Progenitor cell of endocrine pancreas (in vitro differentiated cells): ENCODE results near the gene FARS2. TPM values are rescaled to one million over a fixed set of nuclear protein-coding genes. Genes with fewer than 3 reads are reported as not detected.

Experiments used
- DNase-seq: peaks from one replicate; pipeline ENCODE4 v3.0.0; 2021; ENCODE audit warnings: low spot score; ENCODE audit not compliant: unreplicated experiment
- H3K27ac Mint-ChIP-seq: 2 replicates; pipeline ENCODE4 v1.8.0; 2021; ENCODE audit warnings: mild to moderate bottlenecking, moderate library complexity, mixed read lengths
- H3K27me3 Mint-ChIP-seq: 2 replicates; pipeline ENCODE4 v1.8.0; 2021; ENCODE audit warnings: mixed read lengths
- H3K36me3 Mint-ChIP-seq: 2 replicates; pipeline ENCODE4 v1.8.0; 2022; ENCODE audit warnings: mixed read lengths; ENCODE audit not compliant: insufficient read depth
- H3K4me1 Mint-ChIP-seq: 2 replicates; pipeline ENCODE4 v1.8.0; 2021; ENCODE audit warnings: low read depth, mixed read lengths
- H3K4me3 Mint-ChIP-seq: 2 replicates; pipeline ENCODE4 v1.8.0; 2021; ENCODE audit warnings: low read depth, mild to moderate bottlenecking, moderate library complexity, mixed read lengths
- H3K9me3 Mint-ChIP-seq: 2 replicates; pipeline ENCODE4 v1.8.0; 2021; ENCODE audit warnings: low read depth, mixed read lengths
- CTCF ChIP-seq: fragments of 200-600 bp; sonication (generic); IDR thresholded peaks from one replicate; pipeline ENCODE4 v1.5.0; 2021; ENCODE audit warnings: antibody characterized with exemption, mild to moderate bottlenecking; ENCODE audit not compliant: unreplicated experiment
- total RNA-seq: library from RNA; stranded (reverse); gene quantifications from 2 replicates; pipeline ENCODE4 v1.2.1, GENCODE V29; 2021

Gene FARS2
- total RNA-seq, 1 donor from 2014 or later: 20.8 TPM

- Mint-ChIP-seq H3K27ac (no peak overlapping the region), H3K27me3 (no peaks in the 10 kb centered on the region), H3K9me3 (peaks cover 4% of the 10 kb centered on the region), H3K36me3 (peaks cover 2% of the 10 kb centered on the region), H3K4me1 (no peaks in the 10 kb centered on the region), H3K4me3 (no peak overlapping the region)
- TF ChIP-seq CTCF: no peak
- DNase-seq: no peak
Measured at GRCh38 chr6:5536644-5537043, 275.3 kb downstream of the FARS2 start.

- no peak for TF ChIP-seq CTCF
- Mint-ChIP-seq H3K27me3 (no peaks in the 10 kb centered on the region), H3K9me3 (peaks cover 4% of the 10 kb centered on the region), H3K4me3 (no peak overlapping the region), H3K27ac (no peak overlapping the region), H3K36me3 (peaks cover 2% of the 10 kb centered on the region), H3K4me1 (no peaks in the 10 kb centered on the region)
- no peak for DNase-seq
Measured at GRCh38 chr6:5537132-5537531, 275.8 kb downstream of the FARS2 start.

- Mint-ChIP-seq H3K27ac (no peak overlapping the region), H3K4me3 (no peak overlapping the region), H3K4me1 (no peaks in the 10 kb centered on the region), H3K9me3 (peaks cover 4% of the 10 kb centered on the region), H3K27me3 (no peaks in the 10 kb centered on the region), H3K36me3 (peaks cover 2% of the 10 kb centered on the region)
- DNase-seq: no peak
- TF ChIP-seq CTCF: no peak
Measured at GRCh38 chr6:5537967-5538366, 276.7 kb downstream of the FARS2 start.

GRCh38 chr6:5540370-5540769, 279.1 kb downstream of the FARS2 start:
- Mint-ChIP-seq H3K9me3 (peaks cover 3% of the 10 kb centered on the region), H3K27me3 (no peaks in the 10 kb centered on the region), H3K4me1 (no peaks in the 10 kb centered on the region), H3K27ac (no peak overlapping the region), H3K4me3 (no peak overlapping the region), H3K36me3 (peaks cover 4% of the 10 kb centered on the region)
- DNase-seq: no peak
- TF ChIP-seq CTCF: no peak

GRCh38 chr6:5541025-5541424, 279.7 kb downstream of the FARS2 start:
- Mint-ChIP-seq H3K4me1 (no peaks in the 10 kb centered on the region), H3K27me3 (no peaks in the 10 kb centered on the region), H3K36me3 (peaks cover 4% of the 10 kb centered on the region), H3K27ac (no peak overlapping the region), H3K4me3 (no peak overlapping the region), H3K9me3 (no peaks in the 10 kb centered on the region)
- DNase-seq: no peak
- no peak for TF ChIP-seq CTCF
